Gastrocnemius medialis (tissue), 4 donors: ENCODE measurements around the gene TECR.

Experiments
- POLR2A ChIP-seq, 2 donors: fragments of 450-650 bp; IDR thresholded peaks; one replicate each; pipeline ENCODE4 v1.6.1; 2017; ENCODE audit warnings: antibody characterized with exemption in 2 of 2, mild to moderate bottlenecking in 2 of 2, moderate library complexity in 2 of 2
- TF ChIP-seq, protein P1 (sequence below), 5 experiments: fragments of 450-650 bp in 3 of 5; fragments of 200-600 bp in 2 of 5; sonication (generic) in 2 of 5; IDR thresholded peaks in 4 of 5; conservative IDR thresholded peaks in 1 of 5; 1 replicate in 4 of 5; 2 replicates in 1 of 5; pipeline ENCODE4 v1.5.1; 2016 to 2019; ENCODE audit warnings: antibody characterized with exemption in 5 of 5, mild to moderate bottlenecking in 3 of 5, moderate library complexity in 3 of 5

DNA sequence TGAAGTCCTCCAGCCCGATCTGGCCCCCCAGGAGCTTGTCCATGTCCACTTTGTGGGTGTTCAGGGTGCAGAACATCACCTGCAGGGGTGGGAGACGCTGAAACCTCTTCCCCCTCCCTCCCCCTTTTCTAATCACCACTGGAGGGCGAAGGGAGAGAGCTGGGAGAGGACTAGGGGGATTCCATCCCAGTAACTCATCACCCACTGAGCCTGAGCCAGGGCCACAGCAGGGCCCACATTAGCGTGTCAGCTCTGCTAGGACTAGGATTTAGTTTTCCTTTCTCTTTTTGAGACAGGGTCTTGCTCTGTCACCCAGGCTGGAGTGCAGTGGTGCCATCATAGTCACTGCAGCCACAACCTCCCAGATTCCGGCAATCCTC is 48.7 kb upstream of the TECR start:
- TF ChIP-seq, protein P1, sequence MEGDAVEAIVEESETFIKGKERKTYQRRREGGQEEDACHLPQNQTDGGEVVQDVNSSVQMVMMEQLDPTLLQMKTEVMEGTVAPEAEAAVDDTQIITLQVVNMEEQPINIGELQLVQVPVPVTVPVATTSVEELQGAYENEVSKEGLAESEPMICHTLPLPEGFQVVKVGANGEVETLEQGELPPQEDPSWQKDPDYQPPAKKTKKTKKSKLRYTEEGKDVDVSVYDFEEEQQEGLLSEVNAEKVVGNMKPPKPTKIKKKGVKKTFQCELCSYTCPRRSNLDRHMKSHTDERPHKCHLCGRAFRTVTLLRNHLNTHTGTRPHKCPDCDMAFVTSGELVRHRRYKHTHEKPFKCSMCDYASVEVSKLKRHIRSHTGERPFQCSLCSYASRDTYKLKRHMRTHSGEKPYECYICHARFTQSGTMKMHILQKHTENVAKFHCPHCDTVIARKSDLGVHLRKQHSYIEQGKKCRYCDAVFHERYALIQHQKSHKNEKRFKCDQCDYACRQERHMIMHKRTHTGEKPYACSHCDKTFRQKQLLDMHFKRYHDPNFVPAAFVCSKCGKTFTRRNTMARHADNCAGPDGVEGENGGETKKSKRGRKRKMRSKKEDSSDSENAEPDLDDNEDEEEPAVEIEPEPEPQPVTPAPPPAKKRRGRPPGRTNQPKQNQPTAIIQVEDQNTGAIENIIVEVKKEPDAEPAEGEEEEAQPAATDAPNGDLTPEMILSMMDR (IDR thresholded peaks at IDR 0.05 in 4 of 5, conservative IDR thresholded peaks at IDR 0.05 in 1 of 5): no peak
- TF ChIP-seq POLR2A (IDR thresholded peaks at IDR 0.05): no peak
